ENCODE measurements around the gene PTGR3.

Gene PTGR3

GRCh38 chr18:75208155-75208835, 644 bp downstream of the PTGR3 start (continued):
- TF ChIP-seq ZSCAN18 (tag by site-specific recombination; IDR thresholded peaks at IDR 0.05) (no peak), ZNF701 (tag by site-specific recombination; IDR thresholded peaks at IDR 0.05) (no peak), ZNF549 (tag by site-specific recombination; IDR thresholded peaks at IDR 0.05) (no peak), EGR2 (tag by site-specific recombination; IDR thresholded peaks at IDR 0.05; ENCODE audit: low read depth) (no peak; the same call in 1 of the 2 replicates), ZSCAN5A (tag by site-specific recombination; IDR thresholded peaks at IDR 0.05) (no peak), ZNF184 (tag by site-specific recombination; IDR thresholded peaks at IDR 0.05) (no peak), ZNF639 (tag by site-specific recombination; IDR thresholded peaks at IDR 0.05) (no peak), ZNF768 (tag by site-specific recombination; IDR thresholded peaks at IDR 0.05) (no peak), ZNF530 (tag by site-specific recombination; IDR thresholded peaks at IDR 0.05; ENCODE audit: low read depth) (no peak), KLF9 (tag by site-specific recombination; IDR thresholded peaks at IDR 0.05; ENCODE audit: low read depth) (peak; percentile 53; the same call in 1 of the 2 replicates), ZBTB26 (tag by site-specific recombination; optimal IDR thresholded peaks at IDR 0.05) (peak; percentile 61), ZNF140 (tag by site-specific recombination; IDR thresholded peaks at IDR 0.05) (no peak), ZNF157 (tag by site-specific recombination; IDR thresholded peaks at IDR 0.05) (no peak), ZNF580 (tag by site-specific recombination; IDR thresholded peaks at IDR 0.05) (no peak), ZBTB6 (tag by site-specific recombination; IDR thresholded peaks at IDR 0.05) (no peak), HOXC10 (CRISPR knock-in tag; IDR thresholded peaks at IDR 0.05) (no peak), ZNF202 (tag by site-specific recombination; IDR thresholded peaks at IDR 0.05; ENCODE audit: borderline replicate concordance) (no peak), SCRT2 (tag by site-specific recombination; IDR thresholded peaks at IDR 0.05) (peak; percentile 26; the same call in 1 of the 2 replicates), ZBTB49 (tag by site-specific recombination; IDR thresholded peaks at IDR 0.05; ENCODE audit: low read depth) (no peak), ZNF214 (tag by site-specific recombination; IDR thresholded peaks at IDR 0.05; ENCODE audit: borderline replicate concordance) (no peak), SETDB1 (IDR thresholded peaks at IDR 0.05; ENCODE audit: insufficient read length, low read length) (no peak), TSHZ1 (tag by site-specific recombination; IDR thresholded peaks at IDR 0.05; ENCODE audit: borderline replicate concordance) (no peak), ZIC2 (tag by site-specific recombination; IDR thresholded peaks at IDR 0.05) (peak; percentile 57), FEZF1 (tag by site-specific recombination; IDR thresholded peaks at IDR 0.05) (no peak), ZEB2 (tag by site-specific recombination; IDR thresholded peaks at IDR 0.05) (0 out of 2 replicates have a peak, but pooled peaks have one; percentile 26), ZNF391 (tag by site-specific recombination; IDR thresholded peaks at IDR 0.05; ENCODE audit: borderline replicate concordance, low read depth) (peak; percentile 29; the same call in 1 of the 2 replicates)
